GM21737 (cell line): ENCODE data around the gene C1orf21.
A peak's percentile ranks its signal among the peaks of the same experiment; 100 is the strongest.

Source experiments
- ATAC-seq: cut with Tn5 transposase; IDR thresholded peaks from one replicate; pipeline ENCODE4 v1.9.1; 2021; ENCODE audit warnings: mild to moderate bottlenecking, moderate library complexity; ENCODE audit not compliant: unreplicated experiment

C1orf21 gene

GRCh38 chr1:184482136-184482535, 95.3 kb downstream of the C1orf21 start:
- ATAC-seq: no peak

GRCh38 chr1:184483101-184483683, 96.4 kb downstream of the C1orf21 start:
- ATAC-seq: no peak

GRCh38 chr1:184485751-184486723, 99.2 kb downstream of the C1orf21 start:
- ATAC-seq: no peak

- ATAC-seq: no peak
These were observed 100.1 kb downstream of the C1orf21 start for GRCh38 chr1:184486761-184487445.

GRCh38 chr1:184487531-184488193, 100.8 kb downstream of the C1orf21 start:
- no peak for ATAC-seq

GRCh38 chr1:184489908-184490307, 103.1 kb downstream of the C1orf21 start:
- no peak for ATAC-seq

- ATAC-seq: no peak
These were observed 105.7 kb downstream of the C1orf21 start for GRCh38 chr1:184492536-184492935.

- no peak for ATAC-seq
These were observed 107.2 kb downstream of the C1orf21 start for GRCh38 chr1:184493987-184494388.

GRCh38 chr1:184494929-184495328, 108.1 kb downstream of the C1orf21 start:
- peak; percentile 77 for ATAC-seq

GRCh38 chr1:184497959-184498723, 111.3 kb downstream of the C1orf21 start:
- ATAC-seq: no peak

GRCh38 chr1:184499616-184500015, 112.8 kb downstream of the C1orf21 start:
- no peak for ATAC-seq

- no peak for ATAC-seq
These were observed 115.3 kb downstream of the C1orf21 start for GRCh38 chr1:184502161-184502560.

- ATAC-seq: no peak
These were observed 116.5 kb downstream of the C1orf21 start for GRCh38 chr1:184503221-184503749.

- no peak for ATAC-seq
These were observed 117.5 kb downstream of the C1orf21 start for GRCh38 chr1:184504040-184504954.

- no peak for ATAC-seq
These were observed 118.1 kb downstream of the C1orf21 start for GRCh38 chr1:184504955-184505338.

GRCh38 chr1:184506481-184506880, 119.7 kb downstream of the C1orf21 start:
- no peak for ATAC-seq

- ATAC-seq: no peak
These were observed 120.3 kb downstream of the C1orf21 start for GRCh38 chr1:184507165-184507564.

- no peak for ATAC-seq
These were observed 120.9 kb downstream of the C1orf21 start for GRCh38 chr1:184507604-184508280.
